Left ventricle myocardium inferior (tissue), 1 donor: ENCODE measurements around the gene NDUFA1. TPM values are rescaled to one million over a fixed set of nuclear protein-coding genes. Genes with fewer than 3 reads are reported as not detected.

Experiments used
- DNase-seq: peaks from one replicate; pipeline ENCODE4 v3.0.0-alpha.2; 2020
- H3K27ac ChIP-seq: fragments of 200-600 bp; replicated peaks from 2 replicates; pipeline ENCODE4 v1.8.0; 2021
- H3K27me3 ChIP-seq: fragments of 200-600 bp; 2 replicates; pipeline ENCODE4 v1.8.0; 2021; ENCODE audit warnings: low read depth
- H3K36me3 ChIP-seq: fragments of 200-600 bp; 2 replicates; pipeline ENCODE4 v1.8.0; 2021
- H3K4me1 ChIP-seq: fragments of 200-600 bp; 2 replicates; pipeline ENCODE4 v1.8.0; 2021
- H3K4me3 ChIP-seq: fragments of 200-600 bp; 2 replicates; pipeline ENCODE4 v1.8.0; 2021; ENCODE audit warnings: mild to moderate bottlenecking, moderate library complexity
- H3K9me3 ChIP-seq: fragments of 200-600 bp; replicated peaks from 2 replicates; pipeline ENCODE4 v1.8.0; 2021
- intact Hi-C: fragments of 100-400 bp; cut with micrococcal nuclease; formaldehyde crosslinking; loops from one replicate; pipeline ENCODE4 v1.11.0; 2022
- total RNA-seq: library from RNA; stranded (reverse); fragmentation: NEBNext Ultra II Directional; extraction: Animal tissue kit (Norgen Biotek cat#: 25700); gene quantifications from one replicate; pipeline ENCODE4 v1.2.1, GENCODE V29; 2021
- TF ChIP-seq, protein P1 (sequence below): fragments of 200-600 bp; IDR thresholded peaks from 2 replicates; pipeline ENCODE4 v1.8.0; 2021; ENCODE audit warnings: antibody characterized with exemption, mild to moderate bottlenecking, borderline replicate concordance
- donor health status: DM: no; HTN: yes; CAD: no; lungs with severe emphysema.

The NDUFA1 gene
- total RNA-seq, 1 donor from 2014 or later = 584 TPM

DNA sequence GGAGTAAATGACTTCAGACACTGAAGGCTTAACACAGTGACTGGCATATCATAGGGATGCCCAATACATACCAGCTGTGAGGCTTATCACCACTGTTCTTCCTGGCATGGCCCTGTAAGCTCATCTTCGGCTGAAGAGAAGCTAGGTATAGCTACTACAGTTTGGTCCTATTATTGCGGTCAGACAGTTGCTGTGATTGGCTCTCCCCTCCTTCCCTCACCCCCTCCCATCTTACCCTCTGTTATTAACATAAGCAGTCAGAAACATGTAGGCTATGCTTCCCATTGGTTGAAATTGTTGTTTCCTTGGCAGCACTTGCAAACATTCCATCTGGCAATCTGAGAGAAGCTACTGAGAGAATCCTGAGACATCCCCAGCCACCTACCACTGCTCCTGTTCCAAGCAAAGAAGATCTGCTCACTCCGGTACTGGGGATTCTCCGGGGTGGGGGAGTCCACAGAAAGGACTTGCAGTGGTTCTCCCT is 24.3 kb downstream of the NDUFA1 start, which contains the start of gene AKAP14:
Gene AKAP14, plus strand, starts transcription at position 51 of the 484 bp plus-strand sequence. CDS start 7,331 bp downstream, outside the sequence.
- H3K4me3 ChIP-seq = no peak within 1 kb of the TSS
- no peak for DNase-seq
- TF ChIP-seq, protein P1, sequence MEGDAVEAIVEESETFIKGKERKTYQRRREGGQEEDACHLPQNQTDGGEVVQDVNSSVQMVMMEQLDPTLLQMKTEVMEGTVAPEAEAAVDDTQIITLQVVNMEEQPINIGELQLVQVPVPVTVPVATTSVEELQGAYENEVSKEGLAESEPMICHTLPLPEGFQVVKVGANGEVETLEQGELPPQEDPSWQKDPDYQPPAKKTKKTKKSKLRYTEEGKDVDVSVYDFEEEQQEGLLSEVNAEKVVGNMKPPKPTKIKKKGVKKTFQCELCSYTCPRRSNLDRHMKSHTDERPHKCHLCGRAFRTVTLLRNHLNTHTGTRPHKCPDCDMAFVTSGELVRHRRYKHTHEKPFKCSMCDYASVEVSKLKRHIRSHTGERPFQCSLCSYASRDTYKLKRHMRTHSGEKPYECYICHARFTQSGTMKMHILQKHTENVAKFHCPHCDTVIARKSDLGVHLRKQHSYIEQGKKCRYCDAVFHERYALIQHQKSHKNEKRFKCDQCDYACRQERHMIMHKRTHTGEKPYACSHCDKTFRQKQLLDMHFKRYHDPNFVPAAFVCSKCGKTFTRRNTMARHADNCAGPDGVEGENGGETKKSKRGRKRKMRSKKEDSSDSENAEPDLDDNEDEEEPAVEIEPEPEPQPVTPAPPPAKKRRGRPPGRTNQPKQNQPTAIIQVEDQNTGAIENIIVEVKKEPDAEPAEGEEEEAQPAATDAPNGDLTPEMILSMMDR = no peak
- H3K4me1 ChIP-seq = no peaks in the 10 kb centered on the region
- no peaks in the 10 kb centered on the region for H3K27me3 ChIP-seq
- intact Hi-C loops = no loop called here
- H3K27ac ChIP-seq = no peak within 1 kb of the TSS
- no peaks in the 10 kb centered on the region for H3K9me3 ChIP-seq
- no peaks in the 10 kb centered on the region for H3K36me3 ChIP-seq

DNA sequence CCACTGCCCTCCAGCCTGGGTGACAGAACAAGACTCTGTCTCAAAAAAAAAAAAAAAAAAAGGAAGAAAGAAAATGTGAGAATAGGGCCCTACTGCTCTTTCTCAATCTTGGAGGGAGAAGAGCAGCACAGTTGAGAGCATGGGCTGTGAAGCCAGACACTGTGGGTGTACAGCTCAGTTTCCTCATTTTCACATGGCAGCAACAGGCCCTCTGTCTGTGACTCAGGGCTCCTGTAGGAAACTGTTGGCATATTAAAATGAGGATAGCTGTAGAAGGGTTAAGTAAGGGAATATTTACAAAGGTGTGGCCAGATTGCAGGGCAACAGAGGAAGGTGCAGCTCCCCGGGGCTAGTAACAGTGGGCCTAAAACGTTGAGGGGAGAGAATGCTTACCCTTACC is 27.5 kb downstream of the NDUFA1 start:
- Histone ChIP-seq H3K27ac (no peak overlapping the region), H3K4me3 (no peak overlapping the region), H3K9me3 (no peaks in the 10 kb centered on the region), H3K36me3 (no peaks in the 10 kb centered on the region), H3K27me3 (no peaks in the 10 kb centered on the region), H3K4me1 (no peaks in the 10 kb centered on the region)
- TF ChIP-seq, protein P1 = no peak
- no peak for DNase-seq
- intact Hi-C loops = no loop called here

DNA sequence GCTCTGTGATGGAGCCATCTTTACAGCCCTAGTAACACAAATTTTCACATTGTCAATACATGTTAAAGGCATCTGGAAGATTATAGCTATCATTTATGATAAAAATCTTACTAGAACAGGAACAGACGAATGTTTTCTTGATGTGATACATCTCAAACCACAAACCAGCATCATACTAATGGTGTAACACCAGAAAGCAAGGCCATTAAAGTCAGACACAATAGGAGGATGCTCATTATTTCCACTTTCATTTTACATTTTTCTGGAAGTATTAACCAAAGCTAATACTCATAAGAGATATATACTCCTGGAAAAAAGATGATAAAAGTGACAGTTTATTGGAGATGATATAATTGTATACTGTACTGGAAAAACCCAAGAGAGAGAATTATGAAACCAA is 29.3 kb downstream of the NDUFA1 start:
- Histone ChIP-seq H3K4me1 (no peaks in the 10 kb centered on the region), H3K36me3 (no peaks in the 10 kb centered on the region), H3K27ac (no peak overlapping the region), H3K4me3 (no peak overlapping the region), H3K9me3 (no peaks in the 10 kb centered on the region), H3K27me3 (no peaks in the 10 kb centered on the region)
- DNase-seq = no peak
- intact Hi-C loops = no loop called here
- TF ChIP-seq, protein P1 = no peak

DNA sequence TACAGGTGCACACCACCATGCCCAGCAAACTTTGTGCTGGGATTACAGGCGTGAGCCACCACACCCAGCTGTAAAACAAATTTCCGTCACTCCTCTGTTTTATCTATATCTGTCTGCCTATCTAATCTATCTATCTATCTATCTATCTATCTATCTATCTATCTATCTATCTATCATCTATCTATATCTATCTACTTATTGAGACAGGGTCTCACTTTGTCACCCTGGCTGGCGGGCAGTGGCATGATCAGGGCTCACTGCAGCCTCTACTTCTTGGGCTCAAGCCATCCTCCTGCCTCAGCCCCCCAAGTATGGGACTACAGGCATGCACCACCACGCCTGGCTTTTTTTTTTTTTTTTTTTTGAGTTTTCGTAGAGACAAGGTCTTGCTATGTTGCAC is 44.7 kb downstream of the NDUFA1 start:
- intact Hi-C loops = no loop called here
- Histone ChIP-seq H3K4me1 (no peaks in the 10 kb centered on the region), H3K27me3 (no peaks in the 10 kb centered on the region), H3K36me3 (no peaks in the 10 kb centered on the region), H3K27ac (no peak overlapping the region), H3K9me3 (no peaks in the 10 kb centered on the region), H3K4me3 (no peak overlapping the region)
- DNase-seq = no peak
- TF ChIP-seq, protein P1 = no peak

DNA sequence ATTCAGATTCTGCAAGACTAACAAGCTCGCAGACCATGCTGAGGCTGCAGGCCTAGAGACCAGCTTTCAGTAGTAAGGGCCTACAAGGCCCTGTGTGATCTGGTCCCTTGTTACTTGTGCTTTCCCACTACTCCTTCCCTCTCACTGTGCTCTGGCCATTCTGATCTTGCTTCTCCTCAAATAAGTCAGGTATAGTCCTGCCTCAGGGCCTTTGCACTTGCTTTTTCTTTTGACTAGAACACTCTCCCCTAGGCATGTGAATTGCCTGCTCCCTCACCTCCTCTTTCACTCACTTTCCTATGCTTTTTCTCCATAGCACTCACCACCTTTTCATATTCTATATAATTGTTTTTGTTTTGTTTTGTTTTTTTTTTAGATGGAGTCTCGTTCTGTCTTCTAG is 46.2 kb downstream of the NDUFA1 start:
- intact Hi-C loops = no loop called here
- DNase-seq = no peak
- H3K27ac ChIP-seq = no peak overlapping the region

More for the DNA sequence above, 46.2 kb downstream of the NDUFA1 start:
- TF ChIP-seq, protein P1 = no peak
- no peak overlapping the region for H3K4me3 ChIP-seq
- H3K9me3 ChIP-seq = no peaks in the 10 kb centered on the region
- H3K4me1 ChIP-seq = no peaks in the 10 kb centered on the region
- no peaks in the 10 kb centered on the region for H3K36me3 ChIP-seq
- H3K27me3 ChIP-seq = no peaks in the 10 kb centered on the region
